GM13977 (cell line): ENCODE measurements around the gene SUSD3.

Source experiments
- DNase-seq: peaks from one replicate; pipeline ENCODE4 v3.0.0; 2012; ENCODE audit warnings: low spot score
- CTCF ChIP-seq: IDR thresholded peaks from 2 replicates; pipeline ENCODE4 v1.5.1; 2012; ENCODE audit warnings: mild to moderate bottlenecking, control low read depth; ENCODE audit not compliant: insufficient read depth; ENCODE audit errors: extremely low read depth, missing control alignments
- in situ Hi-C: fragments of 300-500 bp; cut with MboI; formaldehyde crosslinking; loops from one replicate; pipeline ENCODE4 v1.12.0; 2022; ENCODE audit warnings: low sequenced_read_pairs, low pct_unique_long_range_greater_than_20kb, mixed read lengths, inconsistent platforms; ENCODE audit not compliant: unreplicated experiment

Gene SUSD3

GRCh38 chr9:93132946-93133680, 74.6 kb downstream of the SUSD3 start:
- in situ Hi-C loops = no loop called here
- no peak for DNase-seq
- TF ChIP-seq CTCF = no peak

- TF ChIP-seq CTCF = no peak
- DNase-seq = peak; percentile 89
- in situ Hi-C loops = no loop called here
Measured at GRCh38 chr9:93133681-93134014, 75.1 kb downstream of the SUSD3 start.

- in situ Hi-C loops = no loop called here
- no peak for TF ChIP-seq CTCF
- DNase-seq = peak; percentile 97
Measured at GRCh38 chr9:93134015-93134739, 75.7 kb downstream of the SUSD3 start, which contains the start of gene NINJ1. TSS of gene NINJ1 (minus strand) at chr9:93134251. CDS start at chr9:93134217, 34 bp downstream.
